Fibroblast of gingiva (primary cell): ENCODE measurements around the gene TSHZ2.
"Not testable (repeated sequence)": the region's sequence is repeated elsewhere in the genome, so short reads cannot be mapped to it uniquely, and the experiment has no call there.

Experiments used
- DNase-seq: peaks from one replicate; pipeline ENCODE4 v3.0.0-alpha.2; 2011; ENCODE audit warnings: low read depth

Gene TSHZ2

DNA sequence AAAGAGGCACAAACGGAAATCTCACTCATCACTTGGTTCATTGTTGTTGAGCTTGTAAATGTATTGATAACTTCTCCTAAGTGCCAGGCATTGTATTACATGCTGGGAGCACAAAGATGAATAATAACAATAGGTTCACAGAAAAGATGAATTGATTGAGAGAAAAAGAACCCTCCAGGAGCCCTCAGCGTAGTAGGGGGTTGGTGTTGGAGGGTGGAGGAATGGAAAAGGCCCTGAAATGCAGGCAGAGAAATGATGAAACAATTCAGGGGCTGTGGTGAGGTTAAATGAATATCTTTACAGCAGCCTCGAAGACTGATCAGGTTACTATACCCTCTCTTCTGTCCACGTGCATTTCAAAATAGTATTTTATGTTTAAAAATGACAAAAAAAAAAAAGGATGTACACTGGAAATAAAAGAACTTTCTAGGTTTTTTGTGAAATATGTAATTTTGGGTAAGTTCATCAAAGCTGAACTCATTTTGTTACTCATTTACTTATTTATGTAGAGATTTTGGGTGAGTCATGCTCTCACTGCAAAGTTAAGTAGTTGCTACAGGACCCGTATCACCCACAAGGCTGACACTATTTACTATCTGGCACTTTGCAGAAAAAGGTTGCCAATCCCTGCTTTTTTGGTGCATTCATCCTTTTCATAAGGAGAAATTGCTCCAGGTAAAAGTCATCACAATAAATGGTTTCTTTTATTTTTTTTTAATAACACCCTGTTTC, 344.2 kb downstream of the TSHZ2 start:
- no peak for DNase-seq

GRCh38 chr20:53319200-53319599, 347.0 kb downstream of the TSHZ2 start:
- no peak for DNase-seq

- DNase-seq = no peak
Observed at GRCh38 chr20:53319716-53320115, 347.6 kb downstream of the TSHZ2 start.

- DNase-seq = no peak
Observed at GRCh38 chr20:53320701-53321100, 348.5 kb downstream of the TSHZ2 start.

DNA sequence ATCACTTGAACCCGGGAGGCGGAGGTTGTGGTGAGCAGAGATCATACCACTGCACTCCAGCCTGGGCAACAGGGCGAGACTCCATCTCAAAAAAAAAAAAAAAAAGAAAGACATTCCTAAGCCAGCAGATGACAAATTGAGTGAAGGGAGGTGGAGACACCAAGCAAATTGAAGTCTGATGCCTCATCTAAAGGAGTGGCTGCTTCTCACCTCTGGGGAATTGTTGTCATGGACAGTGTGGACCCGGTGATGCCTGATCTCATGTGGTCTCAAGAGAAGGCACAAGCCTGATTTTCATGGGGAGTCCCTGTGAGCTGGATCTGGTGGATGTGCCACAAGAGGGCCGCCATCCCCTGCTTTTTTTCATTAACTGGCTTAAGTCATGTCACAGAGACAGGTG, 349.4 kb downstream of the TSHZ2 start:
- DNase-seq = no peak

DNA sequence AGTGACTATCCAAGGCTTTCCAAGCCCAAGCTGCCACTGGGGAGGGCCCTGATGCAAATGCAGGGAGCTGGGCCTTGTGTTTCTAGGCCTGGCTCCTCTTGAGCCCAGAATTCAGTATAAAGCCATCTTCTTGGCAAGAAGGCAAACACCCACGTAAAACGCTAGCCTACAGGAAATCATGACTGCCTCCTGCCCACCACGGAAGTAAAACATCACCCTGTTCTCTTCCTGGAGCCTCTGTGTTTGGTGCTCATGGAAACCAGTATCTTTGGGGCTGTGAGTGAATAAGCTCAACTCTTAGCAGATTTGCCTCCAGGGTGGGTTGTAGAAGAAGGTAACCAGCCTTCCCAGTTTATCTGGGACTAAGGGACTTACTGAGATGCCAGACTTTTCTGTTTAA, 350.5 kb downstream of the TSHZ2 start:
- DNase-seq = no peak

DNA sequence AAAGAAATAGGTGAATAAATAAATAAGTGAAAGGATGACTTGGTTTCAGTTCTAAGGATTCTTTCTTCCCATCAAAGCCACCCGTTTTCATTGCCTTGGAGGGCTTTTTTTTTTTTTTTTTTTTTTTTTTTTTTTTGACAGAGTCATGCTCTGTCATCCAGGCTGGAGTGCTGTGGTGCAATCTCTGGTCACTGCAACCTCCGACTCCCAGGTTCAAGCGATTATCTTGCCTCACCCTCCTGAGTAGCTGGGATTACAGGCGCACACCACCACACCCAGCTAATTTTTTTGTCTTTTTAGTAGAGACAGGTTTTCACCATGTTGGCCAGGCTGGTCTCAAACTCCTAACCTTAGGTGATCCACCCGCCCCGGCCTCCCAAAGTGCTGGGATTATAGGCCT, 351.3 kb downstream of the TSHZ2 start:
- not testable (repeated sequence) for DNase-seq

- no peak for DNase-seq
Observed at GRCh38 chr20:53324816-53325215, 352.7 kb downstream of the TSHZ2 start.

DNA sequence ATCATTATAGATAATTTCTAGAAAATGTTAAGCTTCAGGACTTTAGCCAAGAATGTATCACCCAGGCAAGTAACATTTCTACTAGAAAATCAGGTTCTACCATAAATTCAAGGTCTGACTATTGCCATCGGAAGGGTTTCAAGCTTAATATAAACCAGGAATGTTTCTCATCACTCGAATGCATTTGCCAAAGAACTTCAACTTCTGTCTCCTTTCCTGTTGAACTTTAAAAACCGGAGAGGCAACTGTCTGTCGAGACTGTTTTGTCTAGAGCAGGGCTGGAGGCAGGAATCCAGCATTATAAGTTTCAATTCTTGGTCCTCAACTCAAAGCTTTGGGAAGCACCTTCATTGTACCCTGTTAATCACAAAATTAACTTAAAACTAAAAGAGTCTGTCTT, 356.8 kb downstream of the TSHZ2 start:
- no peak for DNase-seq

DNA sequence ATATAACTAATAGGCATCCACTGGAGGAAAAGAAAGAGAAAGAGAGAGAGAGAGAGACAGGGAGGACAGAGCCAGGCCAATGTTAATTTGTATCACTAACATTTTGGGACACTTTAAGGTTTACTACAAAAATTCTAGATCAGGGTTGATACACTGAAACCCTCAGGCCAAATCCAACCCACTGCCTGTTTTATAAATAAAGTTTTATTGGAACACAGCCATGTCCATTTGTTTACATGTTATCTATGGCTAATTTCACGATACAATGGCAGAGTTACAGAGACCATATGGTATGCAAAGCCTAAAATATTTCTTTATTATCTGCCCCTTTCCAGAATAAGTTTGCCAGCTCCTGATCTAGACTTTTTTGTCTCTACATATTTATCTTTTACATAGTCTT, 357.6 kb downstream of the TSHZ2 start:
- DNase-seq = no peak

- DNase-seq = no peak
Observed at GRCh38 chr20:53330601-53331140, 358.5 kb downstream of the TSHZ2 start.

- no peak for DNase-seq
Observed at GRCh38 chr20:53331151-53331973, 359.2 kb downstream of the TSHZ2 start.

GRCh38 chr20:53332022-53332837, 360.1 kb downstream of the TSHZ2 start:
- no peak for DNase-seq

GRCh38 chr20:53334861-53335260, 362.7 kb downstream of the TSHZ2 start:
- no peak for DNase-seq

GRCh38 chr20:53335555-53335954, 363.4 kb downstream of the TSHZ2 start:
- DNase-seq = no peak

- no peak for DNase-seq
Observed at GRCh38 chr20:53336892-53337291, 364.7 kb downstream of the TSHZ2 start.

- no peak for DNase-seq
Observed at GRCh38 chr20:53337390-53338101, 365.4 kb downstream of the TSHZ2 start.

GRCh38 chr20:53338716-53339115, 366.6 kb downstream of the TSHZ2 start:
- no peak for DNase-seq

GRCh38 chr20:53342429-53342828, 370.3 kb downstream of the TSHZ2 start:
- no peak for DNase-seq

DNA sequence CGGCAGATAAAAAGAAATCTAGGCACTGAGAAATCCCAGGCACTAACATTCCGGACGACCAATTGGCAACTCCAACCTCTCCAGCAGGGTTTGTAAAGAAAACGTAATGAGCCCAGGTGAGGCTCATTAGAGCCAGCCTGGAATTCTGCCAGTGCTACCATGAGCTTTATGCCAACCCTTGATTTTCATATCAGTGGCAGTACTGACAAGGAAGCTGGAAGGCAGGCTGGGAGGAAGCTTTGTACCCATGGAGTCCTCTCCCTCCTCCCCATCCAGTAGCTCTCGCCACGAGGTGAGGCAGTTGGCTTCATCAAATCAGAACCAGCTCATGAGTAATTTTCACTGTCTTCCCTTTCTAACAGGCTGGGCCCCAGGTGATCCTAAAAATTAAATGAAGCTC, 371.3 kb downstream of the TSHZ2 start:
- DNase-seq = no peak

- no peak for DNase-seq
Observed at GRCh38 chr20:53344891-53345290, 372.7 kb downstream of the TSHZ2 start.
